Tibial nerve (tissue), 4 donors: ENCODE measurements around the gene CCNI.

Experiments used
- EP300 ChIP-seq, 2 donors: sonication (generic); formaldehyde crosslinking; IDR thresholded peaks; one replicate each; pipeline ENCODE4 v1.6.1; 2017; ENCODE audit warnings: antibody characterized with exemption in 2 of 2, mild to moderate bottlenecking in 1 of 2
- POLR2A ChIP-seq, 2 donors: fragments of 450-650 bp; IDR thresholded peaks; one replicate each; pipeline ENCODE4 v1.6.1; 2017; ENCODE audit warnings: antibody characterized with exemption in 2 of 2, mild to moderate bottlenecking in 2 of 2, moderate library complexity in 2 of 2
- TF ChIP-seq, protein P1 (sequence below), 5 experiments: fragments of 200-600 bp in 3 of 5; fragments of 450-650 bp in 2 of 5; sonication (generic) in 3 of 5; IDR thresholded peaks; one replicate each; pipeline ENCODE4 v1.5.1; 2016 to 2019; ENCODE audit warnings: antibody characterized with exemption in 5 of 5, mild to moderate bottlenecking in 3 of 5, moderate library complexity in 2 of 5

- TF ChIP-seq POLR2A (IDR thresholded peaks at IDR 0.05) = no peak
- TF ChIP-seq, protein P1, sequence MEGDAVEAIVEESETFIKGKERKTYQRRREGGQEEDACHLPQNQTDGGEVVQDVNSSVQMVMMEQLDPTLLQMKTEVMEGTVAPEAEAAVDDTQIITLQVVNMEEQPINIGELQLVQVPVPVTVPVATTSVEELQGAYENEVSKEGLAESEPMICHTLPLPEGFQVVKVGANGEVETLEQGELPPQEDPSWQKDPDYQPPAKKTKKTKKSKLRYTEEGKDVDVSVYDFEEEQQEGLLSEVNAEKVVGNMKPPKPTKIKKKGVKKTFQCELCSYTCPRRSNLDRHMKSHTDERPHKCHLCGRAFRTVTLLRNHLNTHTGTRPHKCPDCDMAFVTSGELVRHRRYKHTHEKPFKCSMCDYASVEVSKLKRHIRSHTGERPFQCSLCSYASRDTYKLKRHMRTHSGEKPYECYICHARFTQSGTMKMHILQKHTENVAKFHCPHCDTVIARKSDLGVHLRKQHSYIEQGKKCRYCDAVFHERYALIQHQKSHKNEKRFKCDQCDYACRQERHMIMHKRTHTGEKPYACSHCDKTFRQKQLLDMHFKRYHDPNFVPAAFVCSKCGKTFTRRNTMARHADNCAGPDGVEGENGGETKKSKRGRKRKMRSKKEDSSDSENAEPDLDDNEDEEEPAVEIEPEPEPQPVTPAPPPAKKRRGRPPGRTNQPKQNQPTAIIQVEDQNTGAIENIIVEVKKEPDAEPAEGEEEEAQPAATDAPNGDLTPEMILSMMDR (IDR thresholded peaks at IDR 0.05) = no peak
- TF ChIP-seq EP300 (IDR thresholded peaks at IDR 0.05) = no peak
These were observed 24.8 kb downstream of the CCNI start for GRCh38 chr4:77050962-77051361.
